Tibial nerve (tissue), 4 donors: ENCODE results near the gene LELP1. TPM values are rescaled to one million over a fixed set of nuclear protein-coding genes. Genes with fewer than 3 reads are reported as not detected.

Experiments used
- DNase-seq, 2 donors: peaks; one replicate each; pipeline ENCODE4 v3.0.0-alpha.2; 2019; ENCODE audit warnings: low spot score in 2 of 2
- H3K27ac ChIP-seq, 4 donors: fragments of 200-600 bp; sonication (generic) in 3 of 4; one replicate each; pipeline ENCODE4 v1.5.1; 2017 to 2019; ENCODE audit warnings: mild to moderate bottlenecking in 1 of 4
- H3K27me3 ChIP-seq, 2 donors: fragments of 200-600 bp; sonication (generic) in 1 of 2; one replicate each; pipeline versions ENCODE4 v1.5.1 to v1.6.0; 2017 to 2019
- H3K36me3 ChIP-seq, 3 donors: fragments of 200-600 bp; sonication (generic); one replicate each; pipeline ENCODE4 v1.5.1; 2018 to 2019
- H3K4me1 ChIP-seq, 4 donors: fragments of 200-600 bp; sonication (generic) in 3 of 4; one replicate each; pipeline ENCODE4 v1.5.1; 2017 to 2019
- H3K4me3 ChIP-seq, 4 donors: fragments of 200-600 bp; sonication (generic) in 3 of 4; one replicate each; pipeline ENCODE4 v1.5.1; 2017 to 2019; ENCODE audit warnings: mild to moderate bottlenecking in 1 of 4, moderate library complexity in 1 of 4
- H3K9me3 ChIP-seq, 4 donors: fragments of 200-600 bp; sonication (generic) in 3 of 4; one replicate each; pipeline ENCODE4 v1.5.1; 2017 to 2019
- EP300 ChIP-seq, 2 donors: sonication (generic); formaldehyde crosslinking; IDR thresholded peaks; one replicate each; pipeline ENCODE4 v1.6.1; 2017; ENCODE audit warnings: antibody characterized with exemption in 2 of 2, mild to moderate bottlenecking in 1 of 2
- POLR2A ChIP-seq, 2 donors: fragments of 450-650 bp; IDR thresholded peaks; one replicate each; pipeline ENCODE4 v1.6.1; 2017; ENCODE audit warnings: antibody characterized with exemption in 2 of 2, mild to moderate bottlenecking in 2 of 2, moderate library complexity in 2 of 2
- WGBS, 2 donors: methylation state at CpG; one replicate each; pipeline ENCODE4 v1.1.5; 2018; 5-methylcytosine and 5-hydroxymethylcytosine counted together
- total RNA-seq, 4 donors: library from RNA; depleted of rRNA; stranded (reverse); fragments of >200 nt; gene quantifications; one replicate each; pipeline ENCODE4 v1.1.0, GENCODE V29; 2016
- TF ChIP-seq, protein P1 (sequence below), 5 experiments: fragments of 200-600 bp in 3 of 5; fragments of 450-650 bp in 2 of 5; sonication (generic) in 3 of 5; IDR thresholded peaks; one replicate each; pipeline ENCODE4 v1.5.1; 2016 to 2019; ENCODE audit warnings: antibody characterized with exemption in 5 of 5, mild to moderate bottlenecking in 3 of 5, moderate library complexity in 2 of 5

The LELP1 gene
- total RNA-seq, 4 donors from 2014 or later, result not detected

DNA sequence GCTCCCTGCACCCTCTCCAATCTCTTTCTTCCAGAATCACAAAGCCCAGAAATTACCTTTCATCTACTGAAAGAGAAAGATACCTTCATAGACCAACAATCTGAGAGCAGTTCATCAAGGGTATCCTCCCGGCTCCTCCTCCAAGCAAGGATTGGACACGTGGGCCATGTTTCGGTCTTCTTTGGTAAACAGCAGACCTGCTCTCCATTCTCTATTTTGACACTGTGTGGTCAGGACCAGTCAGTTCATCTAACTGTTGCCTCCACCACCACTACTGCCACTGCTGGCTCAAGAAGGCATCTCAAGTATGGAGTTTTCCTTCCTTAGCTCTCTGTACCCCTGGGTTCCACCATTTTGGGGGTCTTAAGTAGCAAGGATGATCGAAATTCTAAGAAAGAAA, 8.0 kb upstream of the LELP1 start:
- 72 to 74% methylated on average over 4 of the region's 4 CpGs for WGBS, 2 donors
- Histone ChIP-seq H3K9me3 (no peaks in the 10 kb centered on the region), H3K4me1 (no peaks in the 10 kb centered on the region), H3K27ac (no peak overlapping the region), H3K36me3 (no peaks in the 10 kb centered on the region), H3K4me3 (no peak overlapping the region), H3K27me3 (no peaks in the 10 kb centered on the region)
- TF ChIP-seq, protein P1, sequence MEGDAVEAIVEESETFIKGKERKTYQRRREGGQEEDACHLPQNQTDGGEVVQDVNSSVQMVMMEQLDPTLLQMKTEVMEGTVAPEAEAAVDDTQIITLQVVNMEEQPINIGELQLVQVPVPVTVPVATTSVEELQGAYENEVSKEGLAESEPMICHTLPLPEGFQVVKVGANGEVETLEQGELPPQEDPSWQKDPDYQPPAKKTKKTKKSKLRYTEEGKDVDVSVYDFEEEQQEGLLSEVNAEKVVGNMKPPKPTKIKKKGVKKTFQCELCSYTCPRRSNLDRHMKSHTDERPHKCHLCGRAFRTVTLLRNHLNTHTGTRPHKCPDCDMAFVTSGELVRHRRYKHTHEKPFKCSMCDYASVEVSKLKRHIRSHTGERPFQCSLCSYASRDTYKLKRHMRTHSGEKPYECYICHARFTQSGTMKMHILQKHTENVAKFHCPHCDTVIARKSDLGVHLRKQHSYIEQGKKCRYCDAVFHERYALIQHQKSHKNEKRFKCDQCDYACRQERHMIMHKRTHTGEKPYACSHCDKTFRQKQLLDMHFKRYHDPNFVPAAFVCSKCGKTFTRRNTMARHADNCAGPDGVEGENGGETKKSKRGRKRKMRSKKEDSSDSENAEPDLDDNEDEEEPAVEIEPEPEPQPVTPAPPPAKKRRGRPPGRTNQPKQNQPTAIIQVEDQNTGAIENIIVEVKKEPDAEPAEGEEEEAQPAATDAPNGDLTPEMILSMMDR (IDR thresholded peaks at IDR 0.05), result no peak
- TF ChIP-seq POLR2A (IDR thresholded peaks at IDR 0.05), result no peak
- no peak for TF ChIP-seq EP300 (IDR thresholded peaks at IDR 0.05)
- DNase-seq, result no peak

DNA sequence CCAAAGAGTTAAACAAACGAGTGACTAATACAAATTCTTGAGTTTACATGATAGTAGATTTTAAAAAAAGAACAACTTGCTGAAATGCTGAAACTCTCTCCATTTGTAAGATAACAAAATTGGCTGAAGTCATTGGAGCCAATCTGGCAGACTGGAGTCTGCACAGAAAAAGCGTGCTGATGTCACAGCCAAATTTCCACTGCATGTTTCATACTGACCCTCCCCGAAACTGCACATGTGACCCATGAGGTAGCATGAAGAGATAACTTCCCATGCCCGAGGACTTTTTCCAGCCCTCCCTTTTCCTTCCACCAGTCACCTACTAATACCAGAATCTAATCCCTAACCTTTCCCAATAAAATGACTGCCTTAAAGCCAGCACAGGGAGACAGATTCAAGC, 1.2 kb upstream of the LELP1 start:
- TF ChIP-seq, protein P1 (IDR thresholded peaks at IDR 0.05), result no peak
- TF ChIP-seq POLR2A (IDR thresholded peaks at IDR 0.05), result no peak
- TF ChIP-seq EP300 (IDR thresholded peaks at IDR 0.05), result no peak
- H3K4me1 ChIP-seq, result no peaks in the 10 kb centered on the region
- no peaks in the 10 kb centered on the region for H3K36me3 ChIP-seq
- H3K27ac ChIP-seq, result no peak overlapping the region
- WGBS, 2 donors, result 67 to 72% methylated on average over 4 of the region's 4 CpGs
- DNase-seq, result no peak
- H3K27me3 ChIP-seq, result no peaks in the 10 kb centered on the region
- H3K4me3 ChIP-seq, result no peak overlapping the region
- H3K9me3 ChIP-seq, result no peaks in the 10 kb centered on the region

DNA sequence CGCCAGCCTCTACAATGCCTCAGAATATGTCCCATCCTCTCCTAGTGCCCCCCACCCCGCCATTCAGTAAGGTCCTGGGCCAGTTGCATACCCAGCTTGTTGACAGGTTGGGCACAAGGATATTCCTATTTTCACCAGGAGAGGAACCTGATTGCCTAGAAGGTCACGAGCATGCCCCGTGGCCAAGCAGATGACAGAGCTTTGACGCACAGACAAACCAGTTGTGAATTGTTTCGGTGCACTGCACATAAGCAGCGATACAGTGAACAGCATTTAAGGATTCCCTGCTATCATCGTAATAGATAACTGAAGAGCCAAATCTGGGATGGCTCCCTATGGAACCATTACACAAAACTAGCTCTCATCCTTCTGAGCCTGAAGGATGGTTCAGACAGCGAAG, 3.4 kb downstream of the LELP1 start:
- Histone ChIP-seq H3K4me3 (no peak overlapping the region), H3K36me3 (no peaks in the 10 kb centered on the region), H3K9me3 (no peaks in the 10 kb centered on the region), H3K27me3 (no peaks in the 10 kb centered on the region), H3K27ac (no peak overlapping the region), H3K4me1 (no peaks in the 10 kb centered on the region)
- DNase-seq, result no peak
- TF ChIP-seq, protein P1 (IDR thresholded peaks at IDR 0.05), result no peak
- TF ChIP-seq EP300 (IDR thresholded peaks at IDR 0.05) (no peak), POLR2A (IDR thresholded peaks at IDR 0.05) (no peak)
- 83 to 88% methylated on average over 9 of the region's 9 CpGs for WGBS, 2 donors

DNA sequence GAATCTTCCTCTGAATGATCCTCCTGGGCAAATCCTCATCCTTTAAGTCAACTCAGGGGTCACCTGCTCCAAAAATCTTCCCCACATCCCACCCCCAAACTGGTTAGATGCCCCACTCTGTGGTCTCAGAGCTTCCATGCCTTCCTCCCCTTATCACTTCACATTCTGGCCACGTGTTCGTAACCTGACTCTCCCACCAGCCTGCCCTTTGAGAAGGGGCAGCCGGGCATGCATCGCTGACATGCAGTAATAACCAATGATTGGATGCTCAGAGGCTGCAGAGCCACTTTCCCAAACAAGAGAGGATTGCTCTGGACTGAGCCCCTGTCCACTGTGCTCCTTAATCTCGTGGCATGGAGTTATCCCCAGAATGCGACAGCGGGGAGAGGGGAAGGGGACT, 7.0 kb downstream of the LELP1 start:
- Histone ChIP-seq H3K36me3 (no peaks in the 10 kb centered on the region), H3K27me3 (no peaks in the 10 kb centered on the region), H3K4me3 (no peak overlapping the region), H3K4me1 (no peaks in the 10 kb centered on the region), H3K9me3 (no peaks in the 10 kb centered on the region), H3K27ac (no peak overlapping the region)
- TF ChIP-seq, protein P1 (IDR thresholded peaks at IDR 0.05), result no peak
- TF ChIP-seq EP300 (IDR thresholded peaks at IDR 0.05), result no peak
- no peak for TF ChIP-seq POLR2A (IDR thresholded peaks at IDR 0.05)
- no peak for DNase-seq
- WGBS, 2 donors, result 57 to 60% methylated on average over 7 of the region's 7 CpGs

DNA sequence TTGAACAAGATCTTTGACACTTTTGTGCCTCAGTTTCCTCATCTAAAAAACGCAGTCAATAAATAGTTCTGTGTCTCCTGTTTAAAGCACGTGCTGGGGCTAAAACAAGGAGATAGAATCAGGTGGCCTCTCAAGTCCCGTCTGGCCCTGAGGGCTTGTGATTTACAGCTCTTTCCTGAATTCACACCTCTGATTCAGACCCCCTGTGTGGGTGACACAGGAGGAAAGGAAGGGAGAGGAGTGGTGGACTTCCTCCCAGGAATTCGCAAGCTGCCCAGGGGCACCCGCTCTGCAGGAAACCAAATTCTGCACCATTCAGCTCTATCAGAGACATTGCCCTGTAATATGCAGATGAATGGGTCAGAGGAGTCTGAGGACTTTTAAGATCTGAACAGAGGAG, 9.0 kb downstream of the LELP1 start:
- Histone ChIP-seq H3K27ac (no peak overlapping the region), H3K9me3 (no peaks in the 10 kb centered on the region), H3K4me1 (no peaks in the 10 kb centered on the region), H3K27me3 (no peaks in the 10 kb centered on the region), H3K4me3 (no peak overlapping the region), H3K36me3 (no peaks in the 10 kb centered on the region)
- TF ChIP-seq POLR2A (IDR thresholded peaks at IDR 0.05), result no peak
- TF ChIP-seq EP300 (IDR thresholded peaks at IDR 0.05), result no peak
- TF ChIP-seq, protein P1 (IDR thresholded peaks at IDR 0.05), result no peak
- 49 to 52% methylated on average over 5 of the region's 5 CpGs for WGBS, 2 donors
- DNase-seq, result no peak
